ENCODE measurements around the gene SPATA6L.

The SPATA6L gene

DNA sequence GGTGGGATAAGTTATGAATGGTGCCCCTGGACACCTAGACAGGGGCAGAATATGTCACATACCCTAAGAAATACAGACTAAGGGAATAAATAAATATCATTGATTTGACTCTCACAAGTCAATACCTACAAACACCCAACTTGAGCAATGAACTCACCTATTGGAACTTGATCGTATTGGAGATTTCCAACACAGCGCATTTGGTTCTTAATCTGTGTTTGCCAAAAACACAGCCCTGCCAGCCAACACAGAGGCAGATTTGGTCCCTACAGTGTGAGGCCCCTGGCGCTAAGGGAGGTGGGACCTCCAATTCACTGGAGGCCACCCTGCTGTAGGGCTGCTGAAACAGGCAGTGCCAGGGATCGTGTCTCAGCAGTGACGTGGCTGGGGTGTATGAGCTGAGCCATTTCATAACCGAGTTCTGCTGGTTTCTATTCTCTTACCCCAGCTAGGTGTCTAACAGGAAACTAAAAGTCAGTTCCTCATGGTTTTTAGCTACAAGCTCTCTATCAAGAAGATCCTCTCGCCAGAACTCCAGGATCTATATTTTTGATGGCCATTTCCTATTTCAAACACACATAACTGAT lies 91.5 kb downstream of the SPATA6L start:
- no peak overlapping the region for H3K4me3 ChIP-seq (ENCODE audit: low read depth, low read length)
- DNase-seq: no peak
- H3K27me3 ChIP-seq (replicated peaks): no peaks in the 10 kb centered on the region
- no peak overlapping the region for H3K27ac ChIP-seq
- H3K36me3 ChIP-seq (replicated peaks): peaks cover 4% of the 10 kb centered on the region
- in situ Hi-C loops (cut with HindIII; ENCODE audit: low pct_ligation_motif_present, low sequenced_read_pairs): no loop called here
- TF ChIP-seq, protein P1, sequence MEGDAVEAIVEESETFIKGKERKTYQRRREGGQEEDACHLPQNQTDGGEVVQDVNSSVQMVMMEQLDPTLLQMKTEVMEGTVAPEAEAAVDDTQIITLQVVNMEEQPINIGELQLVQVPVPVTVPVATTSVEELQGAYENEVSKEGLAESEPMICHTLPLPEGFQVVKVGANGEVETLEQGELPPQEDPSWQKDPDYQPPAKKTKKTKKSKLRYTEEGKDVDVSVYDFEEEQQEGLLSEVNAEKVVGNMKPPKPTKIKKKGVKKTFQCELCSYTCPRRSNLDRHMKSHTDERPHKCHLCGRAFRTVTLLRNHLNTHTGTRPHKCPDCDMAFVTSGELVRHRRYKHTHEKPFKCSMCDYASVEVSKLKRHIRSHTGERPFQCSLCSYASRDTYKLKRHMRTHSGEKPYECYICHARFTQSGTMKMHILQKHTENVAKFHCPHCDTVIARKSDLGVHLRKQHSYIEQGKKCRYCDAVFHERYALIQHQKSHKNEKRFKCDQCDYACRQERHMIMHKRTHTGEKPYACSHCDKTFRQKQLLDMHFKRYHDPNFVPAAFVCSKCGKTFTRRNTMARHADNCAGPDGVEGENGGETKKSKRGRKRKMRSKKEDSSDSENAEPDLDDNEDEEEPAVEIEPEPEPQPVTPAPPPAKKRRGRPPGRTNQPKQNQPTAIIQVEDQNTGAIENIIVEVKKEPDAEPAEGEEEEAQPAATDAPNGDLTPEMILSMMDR (IDR thresholded peaks at IDR 0.05; ENCODE audit: low read depth, low read length, missing control alignments): no peak

DNA sequence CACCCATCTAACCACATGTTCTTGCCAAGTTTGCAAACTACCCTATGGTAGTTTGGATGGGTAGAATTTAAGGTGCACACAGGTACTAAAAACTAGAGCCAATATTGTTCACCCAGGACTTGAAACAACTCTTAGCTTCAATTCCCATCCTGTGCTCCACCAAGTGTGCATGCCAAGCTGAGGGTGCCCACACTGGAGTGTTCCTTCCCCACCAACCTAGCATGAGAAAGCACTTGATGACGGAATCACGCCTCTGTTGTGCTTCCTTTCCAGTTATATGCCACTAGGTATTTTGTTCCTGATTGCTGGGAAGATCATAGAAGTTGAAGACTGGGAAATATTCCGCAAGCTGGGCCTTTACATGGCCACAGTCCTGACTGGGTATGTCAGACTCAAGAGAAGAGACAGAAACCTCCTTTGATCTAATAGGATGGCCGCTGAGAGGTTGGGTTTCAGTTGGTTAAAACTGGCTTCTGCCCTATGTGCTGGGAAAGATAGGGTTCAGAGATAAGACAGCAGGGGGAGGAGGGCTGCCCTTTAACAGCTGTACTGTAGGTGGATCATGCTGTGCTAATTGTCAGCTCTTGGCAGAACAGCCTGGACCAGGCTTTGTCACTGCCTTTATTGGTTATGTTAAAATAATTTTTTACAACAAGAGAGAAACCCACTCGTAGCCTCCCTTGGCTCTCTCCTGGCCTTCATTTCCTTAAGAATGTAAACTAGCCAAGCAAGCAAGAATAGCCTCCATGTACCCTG lies 92.5 kb downstream of the SPATA6L start:
- TF ChIP-seq, protein P1 (IDR thresholded peaks at IDR 0.05; ENCODE audit: low read depth, low read length, missing control alignments): no peak
- no peak overlapping the region for H3K4me3 ChIP-seq (ENCODE audit: low read depth, low read length)
- in situ Hi-C loops (cut with HindIII; ENCODE audit: low pct_ligation_motif_present, low sequenced_read_pairs): no loop called here
- H3K36me3 ChIP-seq (replicated peaks): peaks cover 4% of the 10 kb centered on the region
- H3K27ac ChIP-seq: no peak overlapping the region
- no peaks in the 10 kb centered on the region for H3K27me3 ChIP-seq (replicated peaks)
- no peak for DNase-seq

- Histone ChIP-seq H3K27me3 (replicated peaks) (no peaks in the 10 kb centered on the region), H3K4me3 (ENCODE audit: low read depth, low read length) (no peak overlapping the region), H3K27ac (no peak overlapping the region), H3K36me3 (replicated peaks) (peaks cover 4% of the 10 kb centered on the region)
- DNase-seq: no peak
- TF ChIP-seq, protein P1 (IDR thresholded peaks at IDR 0.05; ENCODE audit: low read depth, low read length, missing control alignments): no peak
- in situ Hi-C loops (cut with HindIII; ENCODE audit: low pct_ligation_motif_present, low sequenced_read_pairs): no loop called here
Observed at GRCh38 chr9:4573176-4573575, 93.1 kb downstream of the SPATA6L start.

DNA sequence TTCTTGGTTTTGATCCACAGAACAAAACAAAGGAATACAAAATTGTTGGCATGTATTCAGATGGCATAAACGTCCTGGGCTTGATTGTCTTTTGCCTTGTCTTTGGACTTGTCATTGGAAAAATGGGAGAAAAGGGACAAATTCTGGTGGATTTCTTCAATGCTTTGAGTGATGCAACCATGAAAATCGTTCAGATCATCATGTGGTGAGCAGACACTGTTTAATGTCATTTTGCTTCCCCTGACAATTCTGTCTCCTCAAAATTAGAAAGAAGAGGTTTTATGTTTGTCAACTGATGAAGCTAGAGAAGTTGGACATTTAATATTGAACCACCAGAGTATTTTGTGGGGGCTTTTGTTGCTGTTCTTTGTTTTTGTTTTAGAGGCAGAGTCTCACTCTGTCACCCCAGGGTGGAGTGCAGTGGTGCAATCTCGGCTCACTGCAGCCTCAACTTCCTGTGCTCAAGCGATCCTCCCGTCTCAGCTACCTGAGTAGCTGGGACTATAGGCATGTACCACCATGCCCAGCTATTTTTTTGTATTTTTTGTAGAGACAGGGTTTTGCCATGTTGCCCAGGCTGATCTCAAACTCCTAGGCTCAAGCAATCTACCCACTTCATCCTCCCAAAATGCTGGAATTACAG lies 94.0 kb downstream of the SPATA6L start:
- no peak overlapping the region for H3K27ac ChIP-seq
- DNase-seq: no peak
- no peak overlapping the region for H3K4me3 ChIP-seq (ENCODE audit: low read depth, low read length)
- H3K36me3 ChIP-seq (replicated peaks): peaks cover 4% of the 10 kb centered on the region
- in situ Hi-C loops (cut with HindIII; ENCODE audit: low pct_ligation_motif_present, low sequenced_read_pairs): no loop called here
- TF ChIP-seq, protein P1 (IDR thresholded peaks at IDR 0.05; ENCODE audit: low read depth, low read length, missing control alignments): no peak
- H3K27me3 ChIP-seq (replicated peaks): no peaks in the 10 kb centered on the region

DNA sequence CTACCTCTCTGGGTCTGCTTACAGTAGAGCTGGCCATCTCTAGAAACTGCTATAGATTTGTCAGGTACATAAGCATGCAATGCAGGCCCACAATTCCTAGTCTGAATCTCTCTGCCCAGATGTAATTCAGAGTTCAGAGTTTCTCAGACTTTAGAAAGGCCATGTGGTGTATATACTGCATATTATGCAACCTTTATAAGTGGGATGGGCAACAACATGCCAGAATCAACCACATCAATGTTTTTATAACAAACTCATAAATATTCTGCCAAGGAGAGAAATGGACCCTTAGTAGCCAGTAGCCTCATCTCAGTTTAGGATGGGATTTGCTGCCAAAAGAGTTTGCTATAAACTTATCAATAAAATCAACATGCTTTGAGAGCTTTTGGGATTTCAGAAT lies 97.2 kb downstream of the SPATA6L start:
- Histone ChIP-seq H3K27ac (no peak overlapping the region), H3K36me3 (replicated peaks) (no peaks in the 10 kb centered on the region), H3K4me3 (ENCODE audit: low read depth, low read length) (no peak overlapping the region), H3K27me3 (replicated peaks) (no peaks in the 10 kb centered on the region)
- TF ChIP-seq, protein P1 (IDR thresholded peaks at IDR 0.05; ENCODE audit: low read depth, low read length, missing control alignments): no peak
- in situ Hi-C loops (cut with HindIII; ENCODE audit: low pct_ligation_motif_present, low sequenced_read_pairs): no loop called here
- DNase-seq: no peak

All from brain microvascular endothelial cell (primary cell).